NCI-H1436 (cell line): ENCODE data around the gene GGCT.
"Not testable (repeated sequence)": the region's sequence is repeated elsewhere in the genome, so short reads cannot be mapped to it uniquely, and the experiment has no call there.

Experiments used
- DNase-seq: peaks from one replicate; lab custom pipeline; 2025; lab: John Stamatoyannopoulos, UW

The GGCT gene

DNA sequence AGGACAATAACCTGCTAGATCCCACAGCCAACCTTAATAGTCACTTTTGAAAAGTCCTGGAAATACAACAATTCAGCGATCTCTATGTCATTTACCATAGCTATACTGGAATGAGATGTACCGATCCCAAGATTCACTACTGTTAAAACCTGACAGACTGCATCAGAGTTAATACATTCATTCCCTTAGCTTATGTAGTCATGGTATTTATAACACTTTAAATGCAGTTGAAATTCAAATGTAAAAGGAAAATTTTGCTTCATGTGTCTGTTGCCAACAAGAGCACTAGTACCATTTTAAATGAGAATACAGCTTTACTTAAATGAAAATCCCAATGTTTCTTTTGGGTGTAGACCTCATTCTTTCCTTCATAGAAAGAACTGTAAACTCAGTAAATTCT is 11.1 kb upstream of the GGCT start:
- DNase-seq, result no peak

DNA sequence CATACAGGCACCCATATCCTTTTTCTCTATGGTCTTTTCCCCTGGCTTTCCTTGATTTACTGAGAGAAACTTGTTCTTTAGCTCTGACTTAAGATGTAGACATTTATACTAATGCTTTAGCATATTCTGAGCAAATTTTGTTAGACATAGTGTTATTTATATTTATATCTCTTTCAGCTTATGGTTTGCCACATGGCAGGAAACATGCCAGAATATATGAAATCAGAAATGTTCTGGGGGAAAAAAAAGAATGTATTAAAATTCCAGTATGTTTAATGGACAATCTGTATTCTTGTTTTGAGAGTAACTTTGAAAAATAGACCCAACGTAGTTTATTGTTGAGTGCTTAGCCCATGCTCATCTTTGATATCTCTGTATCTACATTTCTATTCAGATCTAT is 10.1 kb upstream of the GGCT start:
- no peak for DNase-seq

- no peak for DNase-seq
These were observed 9.5 kb upstream of the GGCT start for GRCh38 chr7:30514177-30514576.

DNA sequence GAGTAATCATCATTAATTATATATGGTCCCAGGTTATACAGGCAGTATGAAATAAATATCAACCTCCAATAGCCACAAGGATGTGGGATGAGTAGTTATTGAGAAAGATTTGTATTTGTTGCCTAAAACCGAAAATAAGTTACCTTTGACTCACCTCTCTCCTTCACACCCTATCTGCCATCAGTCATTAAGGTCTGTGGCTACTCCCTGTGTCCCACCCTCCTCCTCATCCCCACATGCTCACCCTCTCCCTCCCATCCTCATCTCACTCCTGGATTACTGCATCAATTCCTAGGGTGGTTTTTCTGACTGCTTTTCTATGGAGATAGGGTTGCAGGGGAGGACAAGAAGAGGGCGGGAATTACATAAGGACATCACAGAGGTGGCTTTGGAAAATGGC is 9.1 kb upstream of the GGCT start:
- no peak for DNase-seq

DNA sequence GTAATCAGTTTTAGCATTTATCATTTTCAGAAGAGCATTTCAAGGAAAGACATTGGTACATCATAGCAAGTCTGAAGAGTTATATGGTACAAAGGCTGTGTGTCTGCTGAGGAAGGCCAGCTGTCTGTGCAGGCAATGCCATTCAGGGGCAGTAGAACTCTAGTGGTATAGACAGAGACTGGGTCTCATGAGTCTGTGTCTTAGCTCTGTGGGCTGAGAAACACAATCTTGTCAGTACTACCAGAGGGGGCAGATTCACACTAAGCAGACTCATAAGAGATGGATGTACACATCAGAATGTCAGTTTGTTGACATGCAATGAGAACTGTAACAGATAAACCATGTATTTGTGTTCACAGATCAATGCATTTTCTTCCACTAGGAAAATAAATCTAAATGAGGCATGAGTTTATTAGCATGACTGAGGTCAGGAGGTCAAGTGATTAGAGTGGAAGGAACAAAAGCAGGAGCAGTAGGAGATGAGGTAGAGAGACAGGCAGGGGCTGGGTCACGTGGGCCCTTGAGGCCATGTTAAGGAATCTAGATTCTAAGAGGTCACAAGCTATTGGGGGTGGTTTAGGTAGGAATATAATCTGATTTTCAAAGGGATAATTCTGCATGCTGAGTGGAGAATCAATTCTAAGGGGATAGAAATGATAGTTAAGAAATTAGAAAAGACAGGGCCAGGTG is 7.5 kb upstream of the GGCT start:
- no peak for DNase-seq

- no peak for DNase-seq
These were observed 6.9 kb upstream of the GGCT start for GRCh38 chr7:30511494-30511893.

- no peak for DNase-seq
These were observed 5.8 kb upstream of the GGCT start for GRCh38 chr7:30510124-30511075.

DNA sequence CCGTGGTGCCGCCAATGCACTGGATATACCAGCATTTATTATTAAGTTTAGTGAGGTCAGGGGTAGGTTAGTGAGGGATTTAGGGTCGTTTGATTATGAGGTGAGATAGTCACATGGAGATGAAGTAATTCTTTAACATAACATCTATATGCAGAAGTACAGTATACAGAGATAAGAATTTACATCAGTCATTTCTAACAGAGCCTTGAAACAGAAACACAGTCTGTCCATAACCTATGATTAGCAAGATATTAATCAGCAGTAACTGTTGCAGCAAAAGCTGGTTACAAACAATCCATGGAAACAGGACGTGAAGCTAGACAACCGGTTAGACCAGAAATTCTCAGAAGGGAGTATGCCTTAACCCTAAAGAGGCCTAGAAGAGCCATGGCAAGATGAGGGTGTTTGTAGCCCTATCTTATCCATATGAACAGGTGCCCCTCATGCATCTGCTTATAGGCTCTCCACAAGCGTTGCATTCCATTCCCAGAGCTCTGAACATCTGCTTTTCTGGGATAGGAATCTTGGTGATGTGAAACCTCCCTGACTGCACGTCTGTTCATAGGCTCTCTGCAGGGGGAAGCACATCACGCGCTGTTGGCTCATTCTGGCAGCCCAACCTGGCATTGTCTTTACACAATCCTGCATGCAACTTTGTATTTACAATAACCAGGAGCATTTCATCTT is 4.7 kb upstream of the GGCT start:
- DNase-seq, result not testable (repeated sequence)

DNA sequence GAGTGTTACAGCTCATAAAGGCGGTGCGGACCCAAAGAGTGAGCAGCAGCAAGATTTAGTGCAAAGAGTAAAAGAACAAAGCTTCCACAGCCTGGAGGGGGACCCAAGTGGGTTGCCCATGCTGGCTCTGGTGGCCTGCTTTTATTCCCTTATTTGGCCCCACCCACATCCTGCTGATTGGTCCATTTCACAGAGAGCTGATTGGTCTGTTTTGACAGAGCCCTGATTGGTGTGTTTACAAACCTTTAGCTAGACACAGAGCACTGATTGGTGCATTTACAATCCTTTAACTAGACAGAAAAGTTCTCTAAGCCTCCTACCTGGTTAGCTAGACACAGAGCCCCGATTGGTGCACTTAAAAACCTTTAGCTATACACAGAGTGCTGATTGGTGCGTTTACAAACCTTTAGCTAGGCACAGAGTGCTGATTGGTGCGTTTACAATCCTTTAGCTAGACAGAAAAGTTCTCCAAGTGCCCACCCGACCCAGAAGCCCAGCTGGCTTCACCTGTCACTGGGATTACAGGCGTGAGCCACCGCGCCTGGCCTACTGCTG is 2.8 kb upstream of the GGCT start:
- not testable (repeated sequence) for DNase-seq

DNA sequence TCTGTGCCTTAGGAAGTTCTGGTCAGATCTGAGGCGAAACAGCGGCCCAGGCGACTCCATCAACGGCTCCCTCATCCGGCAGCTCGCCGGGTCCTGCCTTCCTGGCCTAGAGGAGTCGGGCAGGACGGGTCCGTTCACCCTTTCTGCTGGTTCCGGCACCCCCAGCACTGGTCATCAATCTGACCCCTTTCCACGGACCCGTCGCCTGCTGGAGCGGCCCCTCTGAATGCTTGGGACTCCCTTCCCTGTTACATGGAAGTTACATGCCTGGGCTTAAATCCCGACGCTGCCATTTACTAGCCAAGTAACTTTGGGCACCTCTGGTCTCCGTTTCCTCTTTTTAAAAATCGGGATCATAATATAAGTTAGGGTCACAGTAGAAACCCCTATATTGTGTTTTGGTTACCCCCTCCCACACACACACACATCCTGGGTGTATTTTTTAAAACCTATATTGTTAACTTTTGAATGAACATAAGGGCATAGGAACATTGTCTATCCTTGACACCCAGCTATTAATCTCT is 607 bp upstream of the GGCT start:
- DNase-seq, result no peak

DNA sequence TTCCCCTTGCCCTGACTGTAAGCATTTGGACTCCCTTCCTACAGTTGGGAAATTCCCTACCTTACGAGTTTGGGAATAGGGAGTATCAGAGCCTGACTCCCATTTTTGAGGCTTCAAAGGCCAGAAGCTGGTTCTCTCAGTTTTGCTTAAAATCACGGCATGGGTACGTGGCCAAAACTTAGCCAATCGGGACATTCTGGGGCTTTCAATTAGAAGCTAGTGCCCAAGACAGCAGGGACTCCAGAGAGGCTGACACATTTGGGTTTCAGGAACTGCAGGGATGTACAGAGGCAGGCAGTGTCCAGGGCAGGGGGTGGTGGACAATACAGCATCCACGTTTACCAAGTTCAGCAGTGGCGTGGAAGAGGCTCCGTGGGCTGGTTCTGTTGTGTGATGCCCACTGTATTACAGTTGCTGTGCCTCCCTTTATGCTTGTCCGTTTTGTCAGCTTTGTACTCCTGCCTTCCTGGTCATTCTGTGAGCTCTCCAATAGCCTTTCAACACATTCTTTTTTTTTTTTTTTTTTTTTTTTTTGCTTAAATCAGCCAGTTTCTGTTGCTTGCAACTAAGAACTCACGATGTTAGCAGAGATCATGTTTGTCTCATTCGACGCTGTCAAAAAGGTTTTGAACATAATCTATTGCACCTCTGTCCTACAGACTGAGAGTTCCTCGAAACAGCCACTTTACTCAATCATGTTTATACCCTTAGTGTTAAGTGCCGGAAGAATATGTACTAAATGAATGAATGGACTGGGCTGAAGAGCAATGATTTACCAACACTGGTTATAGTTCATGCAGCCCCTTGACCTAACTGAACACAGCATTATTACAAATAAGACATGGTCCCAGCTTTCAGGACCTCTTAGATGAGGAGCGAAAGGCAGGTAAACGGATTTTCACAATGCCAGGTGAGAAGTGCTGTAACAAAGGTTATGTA is 1.1 kb downstream of the GGCT start:
- DNase-seq, result no peak

DNA sequence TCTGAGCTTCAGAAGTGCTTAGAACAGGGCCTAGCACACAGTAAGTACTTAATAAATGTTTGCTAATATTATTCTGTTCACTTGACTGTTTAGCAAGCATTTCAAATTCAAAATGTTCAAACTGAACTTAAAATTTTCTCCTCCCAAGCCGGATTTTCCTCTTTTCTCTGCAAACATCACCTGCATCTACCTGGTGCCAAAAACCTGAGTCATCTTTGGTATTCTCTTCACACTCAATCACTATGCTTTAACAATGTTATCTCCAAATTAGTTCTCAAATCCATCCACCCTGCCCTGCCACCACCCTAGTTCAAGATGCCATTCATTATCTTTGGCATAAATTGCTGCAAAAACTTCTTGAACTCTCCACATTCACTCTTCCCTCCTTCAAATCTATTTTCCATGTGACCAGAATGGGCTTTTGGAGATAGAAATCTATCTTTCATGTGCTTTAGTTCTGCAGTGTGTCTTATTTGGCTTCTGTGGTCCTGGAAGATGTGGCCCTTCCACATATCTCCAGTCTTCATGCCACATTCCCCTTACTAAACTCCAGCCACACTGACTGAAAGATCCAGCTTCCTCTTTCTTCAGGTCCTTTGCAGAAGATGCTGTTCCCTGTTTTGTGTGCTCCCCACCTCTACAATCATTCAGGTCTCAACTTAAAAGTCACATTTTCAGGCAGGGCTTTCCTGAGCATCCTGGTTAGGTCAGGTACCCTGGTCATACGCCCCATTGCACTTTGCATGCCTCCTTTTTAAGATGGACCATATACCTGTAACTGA is 2.0 kb downstream of the GGCT start:
- no peak for DNase-seq

DNA sequence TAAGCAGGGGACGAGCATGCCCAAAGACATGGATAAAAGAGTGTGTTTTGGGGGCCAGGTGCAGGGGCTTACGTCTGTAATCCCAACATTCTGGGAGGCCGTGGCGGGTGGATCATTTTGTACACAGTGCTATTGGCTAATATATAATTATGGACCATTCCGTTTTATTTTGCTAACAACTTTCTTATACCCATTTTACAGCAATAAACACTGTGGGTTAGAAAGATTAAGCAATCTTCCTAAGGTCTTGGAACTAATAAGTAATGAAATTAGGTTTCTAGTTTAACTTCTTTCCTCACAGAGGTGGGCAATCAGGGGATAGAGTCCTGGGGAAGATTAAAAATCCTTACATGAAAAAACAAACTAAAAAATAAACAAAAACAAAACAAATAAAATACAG is 3.4 kb downstream of the GGCT start:
- DNase-seq, result no peak

DNA sequence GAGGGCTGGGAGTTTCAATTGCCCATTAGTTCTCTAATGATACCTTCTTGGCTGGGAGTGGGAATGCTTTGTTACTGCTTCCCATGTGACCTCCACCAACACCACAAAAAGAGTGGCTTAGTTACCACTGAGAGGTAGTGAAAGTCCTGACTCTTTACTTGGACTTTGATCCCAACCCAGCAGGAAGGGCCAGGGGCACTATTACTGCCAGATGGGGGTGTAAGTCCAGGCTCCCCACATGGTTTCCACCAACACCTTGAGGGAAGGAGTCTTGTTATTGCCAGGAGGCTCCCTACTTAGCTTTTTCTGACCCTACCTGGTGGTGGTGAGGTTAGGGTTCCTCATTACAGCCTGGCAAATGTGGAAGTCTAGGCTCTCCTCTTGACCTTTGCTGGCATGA is 11.4 kb downstream of the GGCT start:
- DNase-seq, result no peak

DNA sequence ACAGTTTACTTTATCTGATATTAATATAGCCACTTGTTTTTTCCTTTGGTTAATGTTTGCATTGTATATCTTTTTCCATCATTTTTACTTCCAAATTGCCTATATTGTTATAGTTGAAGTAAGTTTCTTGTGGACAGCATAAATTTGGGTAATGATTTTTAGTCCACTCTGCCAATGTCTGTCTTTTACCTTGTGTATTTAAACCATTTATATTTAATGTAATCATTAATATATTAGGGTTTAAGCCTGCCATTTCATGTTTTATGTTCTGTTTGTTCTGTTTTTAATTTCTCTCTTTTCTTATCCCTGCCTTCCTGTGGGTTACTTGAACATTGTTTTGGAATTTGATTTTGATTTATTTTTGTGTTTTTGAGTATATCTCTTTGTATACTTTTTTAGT is 13.2 kb downstream of the GGCT start:
- no peak for DNase-seq

GRCh38 chr7:30487371-30487770 is 17.3 kb downstream of the GGCT start:
- DNase-seq, result no peak

- no peak for DNase-seq
These were observed 19.0 kb downstream of the GGCT start for GRCh38 chr7:30485667-30486066.

- DNase-seq, result not testable (repeated sequence)
These were observed 23.2 kb downstream of the GGCT start for GRCh38 chr7:30481416-30481815.

DNA sequence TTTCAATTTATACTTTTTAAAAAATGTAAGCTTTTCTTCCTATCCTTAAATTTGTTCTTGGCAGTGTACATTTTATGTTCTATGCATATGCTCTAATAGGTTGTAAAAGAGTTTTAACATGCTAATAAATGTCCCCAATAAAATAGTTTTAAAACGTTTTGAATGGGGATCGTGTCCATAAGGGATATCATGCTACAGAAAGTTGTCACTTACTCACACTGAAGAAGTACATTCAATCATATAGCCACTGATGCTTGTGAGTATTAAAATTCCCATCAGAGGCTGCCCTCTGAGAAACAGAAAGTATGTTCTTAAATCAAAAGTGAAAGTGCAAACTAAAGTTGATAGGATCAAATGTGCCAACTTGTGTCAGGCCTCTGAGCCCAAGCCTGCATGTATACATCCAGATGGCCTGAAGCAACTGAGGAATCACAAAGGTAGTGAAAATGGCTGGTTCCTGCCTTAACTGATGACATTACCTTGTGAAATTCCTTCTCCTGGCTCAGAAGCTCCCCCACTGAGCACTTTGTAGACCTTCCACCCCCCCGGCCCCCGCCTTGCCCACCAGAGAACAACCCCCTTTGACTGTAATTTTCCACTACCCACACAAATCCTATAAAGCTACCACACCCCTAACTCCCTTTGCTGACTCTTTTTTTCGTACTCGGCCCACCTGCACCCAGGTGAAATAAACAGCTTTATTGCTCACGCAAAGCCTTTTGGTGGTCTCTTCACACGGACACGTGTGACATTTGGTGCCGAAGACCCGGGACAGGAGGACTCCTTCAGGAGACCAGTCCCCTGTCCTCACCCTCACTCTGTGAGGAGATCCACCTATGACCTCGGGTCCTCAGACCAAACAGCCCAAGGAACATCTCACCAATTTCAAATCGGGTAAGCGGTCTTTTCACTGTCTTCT is 25.2 kb downstream of the GGCT start:
- no peak for DNase-seq
